Mesenchymal stem cell (in vitro differentiated cells and primary cell): Measurements from ENCODE around the gene PDGFC.

Experiments
- DNase-seq: peaks from one replicate; pipeline ENCODE4 v3.0.0-alpha.2; 2013
- H2AFZ ChIP-seq: one replicate; pipeline ENCODE4 v1.6.1; 2013; ENCODE audit warnings: low read depth, mild to moderate bottlenecking, control low read depth, inconsistent platforms, low read length, moderate library complexity
- H2AK5ac ChIP-seq: 2 replicates; pipeline ENCODE4 v1.6.1; 2013; ENCODE audit warnings: low read length, moderate library complexity, mild to moderate bottlenecking, inconsistent platforms; ENCODE audit not compliant: severe bottlenecking
- H2BK120ac ChIP-seq: one replicate; pipeline ENCODE4 v1.6.1; 2013; ENCODE audit warnings: low read depth, mild to moderate bottlenecking, inconsistent platforms, low read length, moderate library complexity
- H2BK12ac ChIP-seq, 2 experiments: one replicate each; pipeline ENCODE4 v1.6.1; 2013; ENCODE audit warnings: inconsistent platforms in 2 of 2, low read length in 2 of 2, mild to moderate bottlenecking in 2 of 2, moderate library complexity in 2 of 2, control low read depth in 1 of 2
- H2BK15ac ChIP-seq: one replicate; pipeline ENCODE4 v1.6.1; 2013; ENCODE audit warnings: mild to moderate bottlenecking, low read depth, inconsistent platforms; ENCODE audit not compliant: poor library complexity, severe bottlenecking
- H2BK5ac ChIP-seq: 2 replicates; pipeline ENCODE4 v1.6.1; 2013; ENCODE audit warnings: low read depth, mild to moderate bottlenecking, low read length, control low read depth, inconsistent platforms; ENCODE audit not compliant: poor library complexity, severe bottlenecking
- H3K14ac ChIP-seq, 2 experiments: one replicate each; pipeline ENCODE4 v1.6.1; 2013; ENCODE audit warnings: inconsistent platforms in 2 of 2, low read length in 2 of 2, control low read depth in 1 of 2, mild to moderate bottlenecking in 1 of 2, moderate library complexity in 1 of 2
- H3K18ac ChIP-seq, 2 experiments: one replicate each; pipeline ENCODE4 v1.6.1; 2013; ENCODE audit warnings: inconsistent platforms in 2 of 2, low read length in 2 of 2, control low read depth in 1 of 2, low read depth in 1 of 2, mild to moderate bottlenecking in 1 of 2
- H3K23ac ChIP-seq, 2 experiments: one replicate each; pipeline ENCODE4 v1.6.1; 2013; ENCODE audit warnings: inconsistent platforms in 2 of 2, low read length in 2 of 2, mild to moderate bottlenecking in 2 of 2, moderate library complexity in 2 of 2, control low read depth in 1 of 2
- H3K27ac ChIP-seq: 2 replicates; pipeline ENCODE4 v1.5.1; 2013; ENCODE audit warnings: mild to moderate bottlenecking, moderate library complexity, low read length, control low read depth, inconsistent platforms; ENCODE audit not compliant: poor library complexity, severe bottlenecking
- H3K27me3 ChIP-seq, 2 experiments: 2 replicates each; pipeline versions ENCODE4 v1.6.1 to v1.7.0; 2013; ENCODE audit warnings: low read length in 2 of 2, mild to moderate bottlenecking in 2 of 2, moderate library complexity in 2 of 2, control low read depth in 1 of 2, inconsistent platforms in 1 of 2; ENCODE audit not compliant: control insufficient read depth in 1 of 2, insufficient read depth in 1 of 2
- H3K36me3 ChIP-seq, 2 experiments: 2 replicates each; pipeline versions ENCODE4 v1.6.1 to v1.7.0; 2013; ENCODE audit warnings: low read length in 2 of 2, control low read depth in 1 of 2, inconsistent platforms in 1 of 2, low read depth in 1 of 2, mild to moderate bottlenecking in 1 of 2; ENCODE audit not compliant: insufficient read depth in 2 of 2, control insufficient read depth in 1 of 2
- H3K4ac ChIP-seq, 2 experiments: one replicate each; pipeline ENCODE4 v1.6.1; 2013; ENCODE audit warnings: inconsistent platforms in 2 of 2, low read length in 2 of 2, mild to moderate bottlenecking in 2 of 2, moderate library complexity in 2 of 2, control low read depth in 1 of 2, low read depth in 1 of 2
- H3K4me1 ChIP-seq: 2 replicates; pipeline ENCODE4 v1.6.1; 2013; ENCODE audit warnings: low read depth, low read length, control low read depth; ENCODE audit not compliant: control insufficient read depth, insufficient read depth
- H3K4me2 ChIP-seq: 2 replicates; pipeline ENCODE4 v1.6.1; 2013; ENCODE audit warnings: low read length, mild to moderate bottlenecking, inconsistent platforms; ENCODE audit not compliant: poor library complexity, severe bottlenecking
- H3K4me3 ChIP-seq, 2 experiments: 2 replicates each; pipeline versions ENCODE4 v1.5.1 to v1.7.0; 2013; ENCODE audit warnings: low read length in 2 of 2, mild to moderate bottlenecking in 2 of 2, control low read depth in 1 of 2, low read depth in 1 of 2; ENCODE audit not compliant: insufficient read depth in 1 of 2
- H3K79me1 ChIP-seq: replicated peaks from 2 replicates; pipeline ENCODE4 v1.6.1; 2013; ENCODE audit warnings: mild to moderate bottlenecking, control low read depth, low read length, inconsistent platforms; ENCODE audit not compliant: poor library complexity, severe bottlenecking
- H3K9ac ChIP-seq: 2 replicates; pipeline ENCODE4 v1.7.0; 2013; ENCODE audit warnings: mild to moderate bottlenecking, low read length, moderate library complexity
- H3K9me3 ChIP-seq: 2 replicates; pipeline ENCODE4 v1.7.0; 2013; ENCODE audit warnings: mild to moderate bottlenecking, low read length; ENCODE audit not compliant: control insufficient read depth
- H4K8ac ChIP-seq: one replicate; pipeline ENCODE4 v1.6.1; 2013; ENCODE audit warnings: inconsistent platforms, mild to moderate bottlenecking, low read length, moderate library complexity
- H4K91ac ChIP-seq: one replicate; pipeline ENCODE4 v1.6.1; 2013; ENCODE audit warnings: mild to moderate bottlenecking, low read length, inconsistent platforms
- WGBS: methylation state at CpG from one replicate; pipeline ENCODE4 v1.1.7; 2013; ENCODE audit warnings: mixed read lengths; 5-methylcytosine and 5-hydroxymethylcytosine counted together

The PDGFC gene

DNA sequence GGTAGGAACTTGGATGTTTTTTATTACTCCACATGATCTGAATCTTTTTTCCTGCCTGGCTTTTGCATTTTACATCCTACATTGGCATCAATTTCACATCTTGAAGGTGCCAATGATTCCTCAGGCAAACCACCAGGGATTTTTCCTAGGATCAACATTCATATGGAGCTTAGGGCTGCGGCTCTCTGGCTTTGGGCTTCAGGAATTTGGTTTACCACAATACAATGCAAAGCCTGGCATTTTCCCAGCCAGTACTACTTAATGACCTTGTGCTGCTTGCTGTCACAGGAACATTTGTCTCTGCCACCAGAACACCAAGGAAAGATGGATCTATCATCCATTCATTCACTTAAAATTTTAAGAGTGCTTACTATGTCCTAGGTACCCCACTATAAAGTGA lies 180.7 kb downstream of the PDGFC start:
- Histone ChIP-seq H3K4me3 (no peak overlapping the region), H2BK15ac (no peak overlapping the region), H3K18ac (no peak overlapping the region), H4K8ac (no peak overlapping the region), H3K4me2 (no peak overlapping the region), H3K9ac (no peak overlapping the region), H3K27ac (peak overlapping the region; percentile 9), H2BK120ac (no peak overlapping the region), H3K4me1 (no peaks in the 10 kb centered on the region), H2BK12ac (no peak overlapping the region), H2AFZ (no peak overlapping the region), H3K36me3 (peaks cover 0 to 16% of the 10 kb centered on the region in 2 experiments), H3K79me1 (peaks cover 15% of the 10 kb centered on the region), H4K91ac (no peak overlapping the region), H3K9me3 (no peaks in the 10 kb centered on the region), H3K23ac (no peak overlapping the region), H3K4ac (no peak overlapping the region), H2BK5ac (no peak overlapping the region), H2AK5ac (no peak overlapping the region), H3K27me3 (no peaks in the 10 kb centered on the region), H3K14ac (no peak overlapping the region)
- peak; percentile 79 for DNase-seq
- WGBS: 27% methylated on average over 1 of the region's 1 CpG

GRCh38 chr4:156788782-156789181 lies 182.8 kb downstream of the PDGFC start:
- Histone ChIP-seq H2BK5ac (no peak overlapping the region), H2BK120ac (no peak overlapping the region), H4K91ac (no peak overlapping the region), H2AK5ac (no peak overlapping the region), H3K36me3 (peaks cover 4 to 16% of the 10 kb centered on the region in 2 experiments), H4K8ac (no peak overlapping the region), H3K79me1 (peaks cover 18% of the 10 kb centered on the region), H3K14ac (no peak overlapping the region), H3K18ac (no peak overlapping the region), H2AFZ (no peak overlapping the region), H3K4me2 (no peak overlapping the region), H3K9me3 (no peaks in the 10 kb centered on the region), H3K23ac (no peak overlapping the region), H3K9ac (no peak overlapping the region), H3K4me1 (no peaks in the 10 kb centered on the region), H3K4me3 (no peak overlapping the region), H2BK15ac (no peak overlapping the region), H3K27ac (no peak overlapping the region), H2BK12ac (no peak overlapping the region), H3K27me3 (no peaks in the 10 kb centered on the region), H3K4ac (no peak overlapping the region)
- DNase-seq: no peak

DNA sequence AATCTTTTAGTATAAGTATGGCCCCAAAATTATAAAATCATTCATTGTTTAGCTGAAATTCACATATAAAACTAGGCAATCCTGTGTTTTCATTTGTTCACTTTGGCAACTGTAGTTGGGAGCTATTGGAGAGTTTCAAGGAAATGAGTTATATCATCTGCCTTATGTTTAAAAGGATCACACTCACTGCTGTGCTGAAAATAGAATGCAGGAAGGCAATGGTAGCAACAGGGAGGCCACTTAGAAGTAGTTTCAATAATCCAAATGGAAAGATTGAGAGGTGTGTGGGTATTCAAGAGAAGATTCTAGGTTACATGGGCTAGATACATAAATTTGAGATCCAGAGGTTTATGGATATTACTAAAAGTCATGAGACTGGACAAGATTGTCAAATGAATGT lies 184.9 kb downstream of the PDGFC start:
- H3K14ac ChIP-seq: no peak overlapping the region
- peaks cover 1% of the 10 kb centered on the region for H3K4me1 ChIP-seq
- H2AK5ac ChIP-seq: no peak overlapping the region
- no peak for DNase-seq
- H3K4ac ChIP-seq: no peak overlapping the region
- no peak overlapping the region for H2BK15ac ChIP-seq
- peaks cover 7 to 20% of the 10 kb centered on the region in 2 experiments for H3K36me3 ChIP-seq
- no peaks in the 10 kb centered on the region for H3K27me3 ChIP-seq
- no peak overlapping the region for H2BK12ac ChIP-seq
- no peak overlapping the region for H3K23ac ChIP-seq
- no peak overlapping the region for H3K4me2 ChIP-seq
- H2BK120ac ChIP-seq: no peak overlapping the region
- H4K8ac ChIP-seq: no peak overlapping the region
- H2BK5ac ChIP-seq: no peak overlapping the region
- H3K4me3 ChIP-seq: no peak overlapping the region
- H3K9me3 ChIP-seq: no peaks in the 10 kb centered on the region
- H3K27ac ChIP-seq: no peak overlapping the region
- H4K91ac ChIP-seq: no peak overlapping the region
- peaks cover 20% of the 10 kb centered on the region for H3K79me1 ChIP-seq
- no peak overlapping the region for H3K18ac ChIP-seq
- H3K9ac ChIP-seq: no peak overlapping the region
- no peak overlapping the region for H2AFZ ChIP-seq

- no peak overlapping the region for H2BK12ac ChIP-seq
- peaks cover 1% of the 10 kb centered on the region for H3K4me1 ChIP-seq
- H3K18ac ChIP-seq: no peak overlapping the region
- peak overlapping the region; percentile 38 for H2BK15ac ChIP-seq
- H3K27ac ChIP-seq: no peak overlapping the region
- peaks cover 22% of the 10 kb centered on the region for H3K79me1 ChIP-seq
- H3K36me3 ChIP-seq: peaks cover 7 to 20% of the 10 kb centered on the region in 2 experiments
- H3K14ac ChIP-seq: no peak overlapping the region
- H3K9ac ChIP-seq: no peak overlapping the region
- no peak overlapping the region for H4K91ac ChIP-seq
- no peak overlapping the region for H4K8ac ChIP-seq
- H2BK5ac ChIP-seq: no peak overlapping the region
- no peaks in the 10 kb centered on the region for H3K9me3 ChIP-seq
- no peak overlapping the region for H3K4me3 ChIP-seq
- H3K4me2 ChIP-seq: no peak overlapping the region
- no peak overlapping the region for H2AFZ ChIP-seq
- no peaks in the 10 kb centered on the region for H3K27me3 ChIP-seq
- no peak overlapping the region for H2BK120ac ChIP-seq
- no peak for DNase-seq
- no peak overlapping the region for H3K4ac ChIP-seq
- H2AK5ac ChIP-seq: no peak overlapping the region
- no peak overlapping the region for H3K23ac ChIP-seq
- WGBS: 95% methylated on average over 3 of the region's 3 CpGs
Measured at GRCh38 chr4:156784970-156785369, 186.6 kb downstream of the PDGFC start.
